ENCODE results near the gene MPRIP.

The MPRIP gene

GRCh38 chr17:17044846-17045561 is 2.7 kb downstream of the MPRIP start:
- Histone ChIP-seq H3K27ac (ENCODE audit: low read depth, low read length) (no peak overlapping the region), H3K9me3 (ENCODE audit: control insufficient read depth, insufficient read depth, low read depth, low read length) (no peaks in the 10 kb centered on the region), H3K4me1 (ENCODE audit: control insufficient read depth, insufficient read depth, low read length) (peaks cover 31% of the 10 kb centered on the region), H3K4me3 (ENCODE audit: low read depth, low read length) (peak overlapping the region; percentile 18; the same call in 1 of the 2 replicates), H3K27me3 (ENCODE audit: control insufficient read depth, insufficient read depth, low read length) (no peaks in the 10 kb centered on the region), H3K36me3 (ENCODE audit: control insufficient read depth, insufficient read depth, low read length) (no peaks in the 10 kb centered on the region), H3K9ac (ENCODE audit: low read length) (no peak overlapping the region)

GRCh38 chr17:17048106-17048505 is 5.8 kb downstream of the MPRIP start:
- H3K36me3 ChIP-seq (ENCODE audit: control insufficient read depth, insufficient read depth, low read length): no peaks in the 10 kb centered on the region
- H3K9ac ChIP-seq (ENCODE audit: low read length): no peak overlapping the region
- no peak overlapping the region for H3K4me3 ChIP-seq (ENCODE audit: low read depth, low read length)
- no peak overlapping the region for H3K27ac ChIP-seq (ENCODE audit: low read depth, low read length)
- H3K27me3 ChIP-seq (ENCODE audit: control insufficient read depth, insufficient read depth, low read length): no peaks in the 10 kb centered on the region
- peaks cover 27% of the 10 kb centered on the region for H3K4me1 ChIP-seq (ENCODE audit: control insufficient read depth, insufficient read depth, low read length)
- no peaks in the 10 kb centered on the region for H3K9me3 ChIP-seq (ENCODE audit: control insufficient read depth, insufficient read depth, low read depth, low read length)

- Histone ChIP-seq H3K27ac (ENCODE audit: low read depth, low read length) (0 out of 2 replicates have a peak overlapping the region, but pooled peaks have one; percentile 18), H3K9ac (ENCODE audit: low read length) (no peak overlapping the region), H3K36me3 (ENCODE audit: control insufficient read depth, insufficient read depth, low read length) (0 out of 2 replicates have a peak, but pooled peaks cover 4% of the 10 kb centered on the region), H3K9me3 (ENCODE audit: control insufficient read depth, insufficient read depth, low read depth, low read length) (no peaks in the 10 kb centered on the region), H3K27me3 (ENCODE audit: control insufficient read depth, insufficient read depth, low read length) (no peaks in the 10 kb centered on the region), H3K4me3 (ENCODE audit: low read depth, low read length) (no peak overlapping the region), H3K4me1 (ENCODE audit: control insufficient read depth, insufficient read depth, low read length) (peaks cover 13% of the 10 kb centered on the region; the same call in 1 of the 2 replicates)
Observed at GRCh38 chr17:17050346-17051345, 8.4 kb downstream of the MPRIP start.

GRCh38 chr17:17051380-17051779 is 9.1 kb downstream of the MPRIP start:
- 0 out of 2 replicates have a peak overlapping the region, but pooled peaks have one; percentile 18 for H3K27ac ChIP-seq (ENCODE audit: low read depth, low read length)
- 0 out of 2 replicates have a peak, but pooled peaks cover 4% of the 10 kb centered on the region for H3K36me3 ChIP-seq (ENCODE audit: control insufficient read depth, insufficient read depth, low read length)

GRCh38 chr17:17051791-17052461 is 9.7 kb downstream of the MPRIP start:
- no peak overlapping the region for H3K9ac ChIP-seq (ENCODE audit: low read length)
- H3K36me3 ChIP-seq (ENCODE audit: control insufficient read depth, insufficient read depth, low read length): 0 out of 2 replicates have a peak, but pooled peaks cover 4% of the 10 kb centered on the region
- no peaks in the 10 kb centered on the region for H3K27me3 ChIP-seq (ENCODE audit: control insufficient read depth, insufficient read depth, low read length)
- no peaks in the 10 kb centered on the region for H3K9me3 ChIP-seq (ENCODE audit: control insufficient read depth, insufficient read depth, low read depth, low read length)
- H3K4me1 ChIP-seq (ENCODE audit: control insufficient read depth, insufficient read depth, low read length): peaks cover 17% of the 10 kb centered on the region; the same call in 1 of the 2 replicates
- H3K4me3 ChIP-seq (ENCODE audit: low read depth, low read length): no peak overlapping the region
- H3K27ac ChIP-seq (ENCODE audit: low read depth, low read length): 0 out of 2 replicates have a peak overlapping the region, but pooled peaks have one; percentile 18

More at GRCh38 chr17:17051380-17051779, 9.1 kb downstream of the MPRIP start:
- H3K9me3 ChIP-seq (ENCODE audit: control insufficient read depth, insufficient read depth, low read depth, low read length): no peaks in the 10 kb centered on the region
- H3K9ac ChIP-seq (ENCODE audit: low read length): no peak overlapping the region
- H3K4me1 ChIP-seq (ENCODE audit: control insufficient read depth, insufficient read depth, low read length): peaks cover 17% of the 10 kb centered on the region; the same call in 1 of the 2 replicates
- H3K27me3 ChIP-seq (ENCODE audit: control insufficient read depth, insufficient read depth, low read length): no peaks in the 10 kb centered on the region
- no peak overlapping the region for H3K4me3 ChIP-seq (ENCODE audit: low read depth, low read length)

GRCh38 chr17:17052462-17053221 is 10.4 kb downstream of the MPRIP start:
- H3K36me3 ChIP-seq (ENCODE audit: control insufficient read depth, insufficient read depth, low read length): 0 out of 2 replicates have a peak, but pooled peaks cover 4% of the 10 kb centered on the region
- H3K27me3 ChIP-seq (ENCODE audit: control insufficient read depth, insufficient read depth, low read length): no peaks in the 10 kb centered on the region
- H3K9me3 ChIP-seq (ENCODE audit: control insufficient read depth, insufficient read depth, low read depth, low read length): no peaks in the 10 kb centered on the region
- H3K4me1 ChIP-seq (ENCODE audit: control insufficient read depth, insufficient read depth, low read length): peaks cover 17% of the 10 kb centered on the region; the same call in 1 of the 2 replicates
- no peak overlapping the region for H3K27ac ChIP-seq (ENCODE audit: low read depth, low read length)
- H3K9ac ChIP-seq (ENCODE audit: low read length): no peak overlapping the region
- H3K4me3 ChIP-seq (ENCODE audit: low read depth, low read length): no peak overlapping the region

GRCh38 chr17:17053446-17054379 is 11.5 kb downstream of the MPRIP start:
- no peak overlapping the region for H3K27ac ChIP-seq (ENCODE audit: low read depth, low read length)

GRCh38 chr17:17054636-17055035 is 12.4 kb downstream of the MPRIP start:
- H3K9ac ChIP-seq (ENCODE audit: low read length): no peak overlapping the region
- H3K27ac ChIP-seq (ENCODE audit: low read depth, low read length): no peak overlapping the region
- no peaks in the 10 kb centered on the region for H3K9me3 ChIP-seq (ENCODE audit: control insufficient read depth, insufficient read depth, low read depth, low read length)
- H3K36me3 ChIP-seq (ENCODE audit: control insufficient read depth, insufficient read depth, low read length): 0 out of 2 replicates have a peak, but pooled peaks cover 7% of the 10 kb centered on the region
- H3K27me3 ChIP-seq (ENCODE audit: control insufficient read depth, insufficient read depth, low read length): no peaks in the 10 kb centered on the region
- H3K4me3 ChIP-seq (ENCODE audit: low read depth, low read length): no peak overlapping the region
- peaks cover 17% of the 10 kb centered on the region; the same call in 1 of the 2 replicates for H3K4me1 ChIP-seq (ENCODE audit: control insufficient read depth, insufficient read depth, low read length)

More at GRCh38 chr17:17053446-17054379, 11.5 kb downstream of the MPRIP start:
- Histone ChIP-seq H3K27me3 (ENCODE audit: control insufficient read depth, insufficient read depth, low read length) (no peaks in the 10 kb centered on the region), H3K4me3 (ENCODE audit: low read depth, low read length) (no peak overlapping the region), H3K9ac (ENCODE audit: low read length) (no peak overlapping the region), H3K4me1 (ENCODE audit: control insufficient read depth, insufficient read depth, low read length) (peaks cover 17% of the 10 kb centered on the region; the same call in 1 of the 2 replicates), H3K9me3 (ENCODE audit: control insufficient read depth, insufficient read depth, low read depth, low read length) (no peaks in the 10 kb centered on the region), H3K36me3 (ENCODE audit: control insufficient read depth, insufficient read depth, low read length) (0 out of 2 replicates have a peak, but pooled peaks cover 7% of the 10 kb centered on the region)

Measured in HUES6 (cell line).